CD4-positive, alpha-beta T cell (primary cell): ENCODE measurements around the gene VEPH1. TPM values are rescaled to one million over a fixed set of nuclear protein-coding genes. Genes with fewer than 3 reads are reported as not detected.

ENCODE experiments used
- ATAC-seq: fragments of 200-7000 bp; cut with Tn5 transposase; one replicate; pipeline ENCODE4 v1.10.0; 2022; ENCODE audit warnings: mild to moderate bottlenecking; ENCODE audit not compliant: poor library complexity
- CTCF ChIA-PET: fragments of 350-600 bp; sonication (Branson Sonifier 250); formaldehyde crosslinking; loops from one replicate; lab custom pipeline; 2021; ENCODE audit warnings: antibody characterized with exemption, inconsistent platforms; lab: Charles Lee
- POLR2A ChIA-PET: fragments of 350-600 bp; sonication (Branson Sonifier 250); formaldehyde crosslinking; loops from one replicate; lab custom pipeline; 2021; ENCODE audit warnings: antibody characterized with exemption, inconsistent platforms; lab: Charles Lee
- DNase-seq, 14 experiments: peaks; one replicate each; pipeline ENCODE4 v3.0.0-alpha.2; 2013 to 2020; ENCODE audit warnings: mixed read lengths in 2 of 14
- H3K27ac ChIP-seq, 2 donors: one replicate each; pipeline versions ENCODE4 v1.5.1 to v1.7.0; 2013; ENCODE audit warnings: low read length in 2 of 2, low read depth in 1 of 2, mild to moderate bottlenecking in 1 of 2
- H3K27me3 ChIP-seq, 2 experiments: 1 replicate in 1 of 2; 2 replicates in 1 of 2; pipeline versions ENCODE4 v1.6.1 to v1.7.0; 2013; ENCODE audit warnings: low read length in 2 of 2, control low read depth in 1 of 2, mild to moderate bottlenecking in 1 of 2, moderate library complexity in 1 of 2; ENCODE audit not compliant: insufficient read depth in 2 of 2, control insufficient read depth in 1 of 2
- H3K36me3 ChIP-seq: one replicate; pipeline ENCODE4 v1.6.1; 2013; ENCODE audit warnings: low read length, control low read depth; ENCODE audit not compliant: insufficient read depth
- H3K4me1 ChIP-seq: one replicate; pipeline ENCODE4 v1.6.1; 2013; ENCODE audit warnings: low read length, control low read depth; ENCODE audit not compliant: insufficient read depth
- H3K4me3 ChIP-seq: one replicate; pipeline ENCODE4 v1.5.1; 2013; ENCODE audit warnings: mild to moderate bottlenecking, low read length, moderate library complexity
- H3K9me3 ChIP-seq, 2 experiments: 1 replicate in 1 of 2; 2 replicates in 1 of 2; pipeline versions ENCODE4 v1.6.1 to v1.7.0; 2013; ENCODE audit warnings: low read length in 2 of 2, mild to moderate bottlenecking in 2 of 2, control low read depth in 1 of 2, moderate library complexity in 1 of 2; ENCODE audit not compliant: control insufficient read depth in 1 of 2, insufficient read depth in 1 of 2
- H3K27ac Mint-ChIP-seq: one replicate; pipeline ENCODE4 v1.8.0; 2020; ENCODE audit warnings: mixed read lengths
- H3K27me3 Mint-ChIP-seq: one replicate; pipeline ENCODE4 v1.8.0; 2021; ENCODE audit warnings: mixed read lengths
- H3K36me3 Mint-ChIP-seq: one replicate; pipeline ENCODE4 v1.8.0; 2021; ENCODE audit warnings: low read depth, mixed read lengths
- H3K4me1 Mint-ChIP-seq: one replicate; pipeline ENCODE4 v1.8.0; 2021; ENCODE audit warnings: low read depth, mixed read lengths
- H3K4me3 Mint-ChIP-seq: one replicate; pipeline ENCODE4 v1.8.0; 2020; ENCODE audit warnings: mild to moderate bottlenecking, mixed read lengths
- H3K9me3 Mint-ChIP-seq: one replicate; pipeline ENCODE4 v1.8.0; 2020; ENCODE audit warnings: mixed read lengths
- intact Hi-C, 2 experiments: fragments of 100-400 bp; cut with DNase I in 1 of 2; cut with micrococcal nuclease in 1 of 2; formaldehyde crosslinking; loops; one replicate each; pipeline versions ENCODE4 v1.15.1 to v1.9.0; 2023 to 2025; cut with DNase I, micrococcal nuclease
- total RNA-seq, 174 experiments: library from RNA in 2 of 174; stranded (reverse) in 2 of 174; gene quantifications; one replicate each; pipeline ENCODE4 v1.2.3 and lab custom pipeline; 2021 to 2026
- TF ChIP-seq, protein P1 (sequence below): fragments of 200-600 bp; IDR thresholded peaks from one replicate; pipeline ENCODE4 v1.8.0; 2022; ENCODE audit warnings: antibody characterized with exemption, mild to moderate bottlenecking

The VEPH1 gene
- total RNA-seq, 2 experiments from 2014 or later = not detected

DNA sequence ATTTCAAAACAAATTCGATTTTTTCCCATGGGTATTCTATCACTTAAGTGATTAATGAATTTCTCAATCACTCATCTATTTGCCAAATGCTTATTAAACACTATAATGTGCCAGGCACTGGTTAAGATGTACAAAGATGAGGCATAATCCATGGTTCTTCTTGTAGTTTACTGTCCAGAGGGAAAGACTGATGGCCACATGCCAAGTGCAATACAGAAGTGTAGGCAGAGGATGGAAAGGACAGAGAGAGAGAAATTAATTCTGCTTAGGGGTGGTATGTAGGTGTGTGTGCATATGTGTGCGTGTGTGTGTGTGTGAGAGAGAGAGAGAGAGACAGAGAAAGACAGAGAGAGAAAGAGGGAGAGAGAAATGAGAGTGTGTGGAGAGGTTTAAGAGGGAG is 222.4 kb downstream of the VEPH1 start:
- ChIA-PET POLR2A (no interaction called here), CTCF (no interaction called here)
- H3K27ac ChIP-seq = no peak overlapping the region
- no peak overlapping the region for H3K4me3 Mint-ChIP-seq
- no peaks in the 10 kb centered on the region for H3K36me3 Mint-ChIP-seq
- ATAC-seq (no peak), DNase-seq (no peak)
- no peak overlapping the region for H3K27ac Mint-ChIP-seq
- H3K9me3 ChIP-seq = no peaks in the 10 kb centered on the region
- no peaks in the 10 kb centered on the region for H3K36me3 ChIP-seq
- H3K9me3 Mint-ChIP-seq = no peaks in the 10 kb centered on the region
- intact Hi-C loops = no loop called here
- TF ChIP-seq, protein P1, sequence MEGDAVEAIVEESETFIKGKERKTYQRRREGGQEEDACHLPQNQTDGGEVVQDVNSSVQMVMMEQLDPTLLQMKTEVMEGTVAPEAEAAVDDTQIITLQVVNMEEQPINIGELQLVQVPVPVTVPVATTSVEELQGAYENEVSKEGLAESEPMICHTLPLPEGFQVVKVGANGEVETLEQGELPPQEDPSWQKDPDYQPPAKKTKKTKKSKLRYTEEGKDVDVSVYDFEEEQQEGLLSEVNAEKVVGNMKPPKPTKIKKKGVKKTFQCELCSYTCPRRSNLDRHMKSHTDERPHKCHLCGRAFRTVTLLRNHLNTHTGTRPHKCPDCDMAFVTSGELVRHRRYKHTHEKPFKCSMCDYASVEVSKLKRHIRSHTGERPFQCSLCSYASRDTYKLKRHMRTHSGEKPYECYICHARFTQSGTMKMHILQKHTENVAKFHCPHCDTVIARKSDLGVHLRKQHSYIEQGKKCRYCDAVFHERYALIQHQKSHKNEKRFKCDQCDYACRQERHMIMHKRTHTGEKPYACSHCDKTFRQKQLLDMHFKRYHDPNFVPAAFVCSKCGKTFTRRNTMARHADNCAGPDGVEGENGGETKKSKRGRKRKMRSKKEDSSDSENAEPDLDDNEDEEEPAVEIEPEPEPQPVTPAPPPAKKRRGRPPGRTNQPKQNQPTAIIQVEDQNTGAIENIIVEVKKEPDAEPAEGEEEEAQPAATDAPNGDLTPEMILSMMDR = no peak
- no peak overlapping the region for H3K4me3 ChIP-seq
- no peaks in the 10 kb centered on the region for H3K27me3 ChIP-seq
- no peaks in the 10 kb centered on the region for H3K4me1 Mint-ChIP-seq
- no peaks in the 10 kb centered on the region for H3K4me1 ChIP-seq
- H3K27me3 Mint-ChIP-seq = no peaks in the 10 kb centered on the region

- intact Hi-C loops = no loop called here
Observed at GRCh38 chr3:157280354-157280753, 222.9 kb downstream of the VEPH1 start.

GRCh38 chr3:157279237-157279636 is 224.0 kb downstream of the VEPH1 start:
- Mint-ChIP-seq H3K4me1 (no peaks in the 10 kb centered on the region), H3K27ac (no peak overlapping the region), H3K27me3 (no peaks in the 10 kb centered on the region), H3K36me3 (no peaks in the 10 kb centered on the region), H3K9me3 (no peaks in the 10 kb centered on the region), H3K4me3 (no peak overlapping the region)
- H3K4me3 ChIP-seq = no peak overlapping the region
- TF ChIP-seq, protein P1 = no peak
- H3K36me3 ChIP-seq = no peaks in the 10 kb centered on the region
- CTCF ChIA-PET = no interaction called here
- ATAC-seq (no peak), DNase-seq (no peak)
- no peaks in the 10 kb centered on the region for H3K9me3 ChIP-seq
- intact Hi-C loops = no loop called here
- no peaks in the 10 kb centered on the region for H3K4me1 ChIP-seq
- H3K27ac ChIP-seq = no peak overlapping the region
- POLR2A ChIA-PET = no interaction called here
- no peaks in the 10 kb centered on the region for H3K27me3 ChIP-seq

More at GRCh38 chr3:157280354-157280753, 222.9 kb downstream of the VEPH1 start:
- no peaks in the 10 kb centered on the region for H3K36me3 ChIP-seq
- CTCF ChIA-PET = no interaction called here
- no peaks in the 10 kb centered on the region for H3K9me3 Mint-ChIP-seq
- H3K4me1 Mint-ChIP-seq = no peaks in the 10 kb centered on the region
- TF ChIP-seq, protein P1 = no peak
- no peak overlapping the region for H3K4me3 Mint-ChIP-seq
- POLR2A ChIA-PET = no interaction called here
- no peak overlapping the region for H3K27ac ChIP-seq
- no peaks in the 10 kb centered on the region for H3K27me3 Mint-ChIP-seq
- ATAC-seq (no peak), DNase-seq (no peak)
- H3K9me3 ChIP-seq = no peaks in the 10 kb centered on the region
- no peaks in the 10 kb centered on the region for H3K36me3 Mint-ChIP-seq
- H3K4me3 ChIP-seq = no peak overlapping the region
- H3K4me1 ChIP-seq = no peaks in the 10 kb centered on the region
- no peak overlapping the region for H3K27ac Mint-ChIP-seq
- no peaks in the 10 kb centered on the region for H3K27me3 ChIP-seq
